Activated naive CD8-positive, alpha-beta T cell treated with anti-CD3 and anti-CD28 coated beads, Interleukin-2, amount 50 U/mL, for 24 hours (primary cell): ENCODE measurements around the gene FBXL20.
"Not testable (repeated sequence)": the region's sequence is repeated elsewhere in the genome, so short reads cannot be mapped to it uniquely, and the experiment has no call there.

Experiments used
- ATAC-seq: fragments of 150-1000 bp; cut with Tn5 transposase; one replicate; pipeline ENCODE4 v1.10.0; 2021
- DNase-seq: peaks from one replicate; pipeline ENCODE4 v3.0.0; 2021
- H3K27ac Mint-ChIP-seq: one replicate; pipeline ENCODE4 v1.8.0; 2021; ENCODE audit warnings: mild to moderate bottlenecking, mixed read lengths
- H3K27me3 Mint-ChIP-seq: one replicate; pipeline ENCODE4 v1.8.0; 2021; ENCODE audit warnings: mixed read lengths
- H3K36me3 Mint-ChIP-seq: one replicate; pipeline ENCODE4 v1.8.0; 2021; ENCODE audit warnings: low read depth, mixed read lengths
- H3K4me1 Mint-ChIP-seq: one replicate; pipeline ENCODE4 v1.8.0; 2021; ENCODE audit warnings: mixed read lengths
- H3K4me3 Mint-ChIP-seq: one replicate; pipeline ENCODE4 v1.8.0; 2021; ENCODE audit warnings: mild to moderate bottlenecking, moderate library complexity, mixed read lengths
- H3K9me3 Mint-ChIP-seq: one replicate; pipeline ENCODE4 v1.8.0; 2021; ENCODE audit warnings: mixed read lengths

The FBXL20 gene

GRCh38 chr17:39401412-39402243 is at the start of gene FBXL20:
Gene FBXL20, minus strand, starts transcription at chr17:39401626. Its CDS starts 224 bp downstream, at chr17:39401402.
- no peaks in the 10 kb centered on the region for H3K27me3 Mint-ChIP-seq
- H3K36me3 Mint-ChIP-seq, result peaks cover 3% of the 10 kb centered on the region
- ATAC-seq (peak; percentile 65), DNase-seq (peak; percentile 94)
- H3K4me3 Mint-ChIP-seq, result peak within 1 kb of the TSS; percentile 89
- no peaks in the 10 kb centered on the region for H3K9me3 Mint-ChIP-seq
- H3K4me1 Mint-ChIP-seq, result peaks cover 65% of the 10 kb centered on the region
- H3K27ac Mint-ChIP-seq, result peak within 1 kb of the TSS; percentile 91

- peaks cover 21% of the 10 kb centered on the region for H3K36me3 Mint-ChIP-seq
- no peaks in the 10 kb centered on the region for H3K27me3 Mint-ChIP-seq
- peak; percentile 100 for ATAC-seq
Observed at GRCh38 chr17:39450847-39451581, 49.6 kb upstream of the FBXL20 start, which contains the start of gene MED1. Gene MED1, minus strand, starts transcription at chr17:39451263. Its CDS starts 201 bp downstream, at chr17:39451062.

GRCh38 chr17:39450051-39450450 is 48.6 kb upstream of the FBXL20 start:
- Mint-ChIP-seq H3K27ac (peak overlapping the region; percentile 97), H3K4me1 (peaks cover 29% of the 10 kb centered on the region), H3K9me3 (no peaks in the 10 kb centered on the region), H3K27me3 (no peaks in the 10 kb centered on the region), H3K36me3 (peaks cover 24% of the 10 kb centered on the region), H3K4me3 (peak overlapping the region; percentile 97)
- ATAC-seq, result no peak
- no peak for DNase-seq

More at GRCh38 chr17:39450847-39451581, 49.6 kb upstream of the FBXL20 start, which contains the start of gene MED1:
- peaks cover 29% of the 10 kb centered on the region for H3K4me1 Mint-ChIP-seq
- H3K9me3 Mint-ChIP-seq, result no peaks in the 10 kb centered on the region
- H3K27ac Mint-ChIP-seq, result peak within 1 kb of the TSS; percentile 97
- peak; percentile 90 for DNase-seq
- peak within 1 kb of the TSS; percentile 97 for H3K4me3 Mint-ChIP-seq

DNA sequence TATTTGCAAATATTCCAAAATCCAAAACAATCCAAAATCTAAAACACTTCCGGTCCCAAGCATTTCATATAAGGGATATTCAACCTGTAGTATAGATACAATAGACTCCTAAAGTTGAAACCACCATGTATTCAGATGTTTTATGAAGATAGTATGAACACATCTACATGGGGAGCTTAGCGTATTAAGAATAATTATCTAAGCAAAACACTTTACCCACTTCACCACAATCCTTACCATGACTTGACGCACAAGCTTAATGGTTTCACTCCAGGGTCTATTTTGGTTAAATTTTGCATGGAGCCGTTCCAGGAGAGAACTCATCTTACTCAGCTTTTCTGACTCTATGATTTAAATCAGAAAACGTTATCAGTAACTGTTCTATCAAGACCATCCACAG is 46.1 kb upstream of the FBXL20 start:
- H3K9me3 Mint-ChIP-seq, result no peaks in the 10 kb centered on the region
- DNase-seq (no peak), ATAC-seq (no peak)
- H3K27me3 Mint-ChIP-seq, result no peaks in the 10 kb centered on the region
- H3K4me3 Mint-ChIP-seq, result no peak overlapping the region
- peaks cover 38% of the 10 kb centered on the region for H3K36me3 Mint-ChIP-seq
- H3K27ac Mint-ChIP-seq, result no peak overlapping the region
- peaks cover 29% of the 10 kb centered on the region for H3K4me1 Mint-ChIP-seq

DNA sequence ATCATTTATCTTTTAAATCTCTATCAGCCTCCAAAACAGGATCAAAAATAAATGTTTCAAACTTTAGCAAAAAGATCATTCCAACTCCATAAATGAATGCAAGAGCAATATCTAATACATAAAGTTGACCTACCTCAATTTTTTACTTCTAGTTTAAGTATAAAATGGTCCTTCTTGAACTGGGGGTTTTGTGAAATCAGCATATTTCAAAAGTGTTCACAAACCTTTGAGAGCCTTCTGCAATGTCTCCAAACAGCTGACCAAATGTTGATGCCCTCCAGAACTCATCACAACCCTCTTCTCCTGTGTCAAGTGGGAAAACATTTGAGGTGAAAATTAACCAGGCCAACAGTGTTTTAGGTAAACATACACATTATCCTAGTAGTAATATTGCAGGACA is 41.9 kb upstream of the FBXL20 start:
- ATAC-seq (no peak), DNase-seq (no peak)
- Mint-ChIP-seq H3K4me1 (peaks cover 5% of the 10 kb centered on the region), H3K27me3 (no peaks in the 10 kb centered on the region), H3K36me3 (peaks cover 51% of the 10 kb centered on the region), H3K27ac (no peak overlapping the region), H3K4me3 (no peak overlapping the region), H3K9me3 (no peaks in the 10 kb centered on the region)

GRCh38 chr17:39439868-39440267 is 38.4 kb upstream of the FBXL20 start:
- peaks cover 43% of the 10 kb centered on the region for H3K36me3 Mint-ChIP-seq
- H3K27me3 Mint-ChIP-seq, ATAC-seq, H3K9me3 Mint-ChIP-seq, H3K4me1 Mint-ChIP-seq, DNase-seq, H3K4me3 Mint-ChIP-seq, H3K27ac Mint-ChIP-seq: not testable (repeated sequence)

GRCh38 chr17:39429600-39429999 is 28.2 kb upstream of the FBXL20 start:
- H3K27ac Mint-ChIP-seq, result no peak overlapping the region

GRCh38 chr17:39416141-39416540 is 14.7 kb upstream of the FBXL20 start:
- ATAC-seq (no peak), DNase-seq (no peak)
- Mint-ChIP-seq H3K9me3 (no peaks in the 10 kb centered on the region), H3K4me1 (no peaks in the 10 kb centered on the region), H3K27me3 (no peaks in the 10 kb centered on the region), H3K27ac (no peak overlapping the region), H3K36me3 (peaks cover 38% of the 10 kb centered on the region), H3K4me3 (no peak overlapping the region)

More at GRCh38 chr17:39429600-39429999, 28.2 kb upstream of the FBXL20 start:
- H3K27me3 Mint-ChIP-seq, result no peaks in the 10 kb centered on the region
- H3K4me1 Mint-ChIP-seq, result no peaks in the 10 kb centered on the region
- no peaks in the 10 kb centered on the region for H3K9me3 Mint-ChIP-seq
- ATAC-seq, result no peak
- no peak overlapping the region for H3K4me3 Mint-ChIP-seq
- peaks cover 27% of the 10 kb centered on the region for H3K36me3 Mint-ChIP-seq
- no peak for DNase-seq

DNA sequence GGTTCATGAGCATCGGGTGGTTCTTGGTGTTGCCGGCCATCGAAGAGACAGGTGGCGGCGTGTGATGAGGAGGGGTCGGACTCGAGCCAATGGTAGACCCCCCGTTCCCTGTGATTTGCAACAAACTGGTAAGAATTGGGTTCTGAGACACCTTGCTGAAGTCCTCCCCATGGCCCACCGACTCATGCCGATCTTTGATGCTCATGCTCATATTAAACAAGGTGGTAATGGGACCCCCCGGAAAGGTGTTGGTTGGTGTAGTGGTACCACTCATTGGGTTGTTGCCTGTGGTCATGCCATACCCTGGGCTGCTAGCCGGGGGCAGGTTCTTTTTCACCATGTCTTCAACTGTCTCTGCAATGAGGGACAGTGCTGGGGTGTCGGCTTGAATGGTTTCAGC is 8.9 kb upstream of the FBXL20 start:
- Mint-ChIP-seq H3K9me3 (no peaks in the 10 kb centered on the region), H3K36me3 (peaks cover 51% of the 10 kb centered on the region), H3K27me3 (no peaks in the 10 kb centered on the region), H3K4me1 (peaks cover 20% of the 10 kb centered on the region), H3K27ac (no peak overlapping the region), H3K4me3 (no peak overlapping the region)
- DNase-seq (no peak), ATAC-seq (no peak)

- H3K9me3 Mint-ChIP-seq, result no peaks in the 10 kb centered on the region
- no peak overlapping the region for H3K27ac Mint-ChIP-seq
- ATAC-seq (no peak), DNase-seq (no peak)
- no peak overlapping the region for H3K4me3 Mint-ChIP-seq
- H3K4me1 Mint-ChIP-seq, result peaks cover 37% of the 10 kb centered on the region
- H3K36me3 Mint-ChIP-seq, result peaks cover 41% of the 10 kb centered on the region
- H3K27me3 Mint-ChIP-seq, result no peaks in the 10 kb centered on the region
Observed at GRCh38 chr17:39408360-39408759, 6.9 kb upstream of the FBXL20 start.

DNA sequence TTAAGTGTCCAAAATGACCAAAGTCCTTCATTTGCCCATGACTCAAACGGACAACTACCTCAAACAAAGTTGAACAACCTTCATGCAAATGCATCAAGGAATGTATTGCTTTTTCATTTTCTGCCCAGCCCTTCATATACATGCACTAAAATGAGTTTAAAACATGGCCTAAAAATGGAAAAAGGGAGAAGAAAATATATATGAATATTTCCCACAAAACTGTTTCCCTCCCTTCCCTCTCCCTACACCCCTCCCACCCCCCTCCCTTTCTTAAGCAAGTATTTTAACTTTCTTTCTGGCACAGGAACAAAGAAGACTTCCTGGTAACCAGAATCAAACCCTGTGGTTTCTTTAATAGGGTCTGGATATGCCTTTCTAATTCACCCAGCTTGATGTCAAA is 5.5 kb upstream of the FBXL20 start:
- Mint-ChIP-seq H3K27ac (no peak overlapping the region), H3K27me3 (no peaks in the 10 kb centered on the region), H3K4me1 (peaks cover 46% of the 10 kb centered on the region), H3K9me3 (no peaks in the 10 kb centered on the region), H3K4me3 (no peak overlapping the region), H3K36me3 (peaks cover 39% of the 10 kb centered on the region)
- no peak for ATAC-seq
- DNase-seq, result no peak

GRCh38 chr17:39405436-39405835 is 4.0 kb upstream of the FBXL20 start:
- DNase-seq, result no peak
- no peaks in the 10 kb centered on the region for H3K9me3 Mint-ChIP-seq
- peaks cover 32% of the 10 kb centered on the region for H3K36me3 Mint-ChIP-seq
- H3K27me3 Mint-ChIP-seq, result no peaks in the 10 kb centered on the region
- H3K4me1 Mint-ChIP-seq, result peaks cover 50% of the 10 kb centered on the region
- H3K27ac Mint-ChIP-seq, result peak overlapping the region; percentile 93
- no peak overlapping the region for H3K4me3 Mint-ChIP-seq
- ATAC-seq, result no peak

- Mint-ChIP-seq H3K27ac (peak overlapping the region; percentile 93), H3K4me3 (peak overlapping the region; percentile 36), H3K27me3 (no peaks in the 10 kb centered on the region), H3K36me3 (peaks cover 25% of the 10 kb centered on the region), H3K9me3 (no peaks in the 10 kb centered on the region), H3K4me1 (peaks cover 57% of the 10 kb centered on the region)
- DNase-seq (peak; percentile 4), ATAC-seq (peak; percentile 65)
Observed at GRCh38 chr17:39404542-39405378, 3.3 kb upstream of the FBXL20 start.

DNA sequence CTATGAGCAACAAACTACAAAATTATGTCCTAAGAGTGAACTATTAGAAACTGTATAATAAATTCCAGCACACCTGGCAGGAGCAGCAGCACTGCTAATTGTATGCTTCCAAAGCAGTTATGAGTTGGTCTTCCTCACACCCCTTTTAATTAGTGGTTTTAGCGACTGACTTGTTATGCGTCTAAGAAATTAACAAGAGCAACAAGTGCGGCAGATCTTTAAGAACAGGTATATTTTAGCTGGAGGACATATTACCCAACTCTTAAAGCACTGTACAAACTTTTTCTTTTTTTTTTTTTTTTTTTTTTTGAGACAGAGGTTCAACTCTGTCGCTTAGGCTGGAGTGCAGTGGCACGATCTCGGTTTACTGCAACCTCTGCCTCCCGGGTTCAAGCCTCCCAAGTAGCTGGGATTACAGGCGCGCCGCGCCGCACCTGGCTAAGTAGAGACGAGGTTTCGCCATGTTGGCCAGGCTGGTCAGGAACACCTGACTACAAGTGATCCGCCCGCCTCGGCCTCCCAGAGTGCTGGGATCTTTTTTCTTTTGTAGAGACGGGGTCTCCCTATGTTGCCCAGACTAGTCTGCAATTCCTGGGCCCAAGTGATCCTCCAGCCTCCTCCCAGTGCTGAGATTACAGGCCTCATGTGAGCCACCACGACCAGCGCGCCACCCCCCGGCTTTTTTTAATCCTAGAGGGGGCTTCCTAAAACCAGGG is 1.6 kb upstream of the FBXL20 start:
- Mint-ChIP-seq H3K27me3 (no peaks in the 10 kb centered on the region), H3K4me3 (peak overlapping the region; percentile 89), H3K36me3 (peaks cover 8% of the 10 kb centered on the region), H3K4me1 (peaks cover 64% of the 10 kb centered on the region), H3K27ac (peak overlapping the region; percentile 70), H3K9me3 (no peaks in the 10 kb centered on the region)
- DNase-seq, result no peak
- ATAC-seq, result no peak
